ENCODE results near the gene SLC9B1. TPM values are rescaled to one million over a fixed set of nuclear protein-coding genes. Genes with fewer than 3 reads are reported as not detected.
A peak's percentile ranks its signal among the peaks of the same experiment; 100 is the strongest.
"Not testable (repeated sequence)": the region's sequence is repeated elsewhere in the genome, so short reads cannot be mapped to it uniquely, and the experiment has no call there.

SLC9B1 gene
- total RNA-seq, 1 experiment from 2014 or later = not detected

DNA sequence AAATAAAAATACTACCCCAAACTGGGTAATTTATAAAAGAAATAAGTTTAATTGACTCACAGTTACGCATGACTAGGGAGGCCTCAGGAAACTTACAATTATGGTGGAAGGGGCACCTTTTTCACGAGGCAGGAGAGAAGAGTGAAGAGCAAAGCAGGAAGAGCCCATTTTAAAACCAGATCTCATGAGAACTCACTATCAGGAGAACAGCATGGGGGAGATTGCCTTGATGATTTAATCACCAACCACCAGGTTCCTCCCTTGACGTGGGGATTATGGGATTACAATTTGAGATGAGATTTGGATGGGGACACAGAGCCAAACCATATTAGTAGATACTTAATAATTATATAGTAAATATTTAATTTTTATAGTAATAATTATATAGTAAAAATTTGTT, 140.6 kb downstream of the SLC9B1 start:
- no peak for DNase-seq (ENCODE audit: low read depth)

DNA sequence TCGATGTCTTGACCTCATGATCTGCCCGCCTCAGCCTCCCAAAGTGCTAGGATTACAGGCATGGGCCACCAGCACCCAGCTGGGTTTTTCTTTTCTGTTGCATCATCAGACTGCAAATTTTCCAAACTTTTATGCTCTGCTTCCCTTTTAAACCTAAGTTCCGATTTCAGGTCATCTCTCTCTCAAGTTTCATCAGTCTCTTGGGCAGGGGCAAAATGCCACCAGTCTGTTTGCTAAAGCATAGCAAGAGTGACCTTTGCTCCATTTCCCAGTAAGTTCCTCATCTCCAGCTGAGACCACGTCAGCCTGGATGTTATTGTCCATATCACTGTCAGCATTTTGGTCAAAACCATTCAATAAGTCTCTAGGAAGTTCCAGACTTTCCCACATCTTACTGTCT, 141.2 kb downstream of the SLC9B1 start:
- DNase-seq (ENCODE audit: low read depth) = not testable (repeated sequence)

DNA sequence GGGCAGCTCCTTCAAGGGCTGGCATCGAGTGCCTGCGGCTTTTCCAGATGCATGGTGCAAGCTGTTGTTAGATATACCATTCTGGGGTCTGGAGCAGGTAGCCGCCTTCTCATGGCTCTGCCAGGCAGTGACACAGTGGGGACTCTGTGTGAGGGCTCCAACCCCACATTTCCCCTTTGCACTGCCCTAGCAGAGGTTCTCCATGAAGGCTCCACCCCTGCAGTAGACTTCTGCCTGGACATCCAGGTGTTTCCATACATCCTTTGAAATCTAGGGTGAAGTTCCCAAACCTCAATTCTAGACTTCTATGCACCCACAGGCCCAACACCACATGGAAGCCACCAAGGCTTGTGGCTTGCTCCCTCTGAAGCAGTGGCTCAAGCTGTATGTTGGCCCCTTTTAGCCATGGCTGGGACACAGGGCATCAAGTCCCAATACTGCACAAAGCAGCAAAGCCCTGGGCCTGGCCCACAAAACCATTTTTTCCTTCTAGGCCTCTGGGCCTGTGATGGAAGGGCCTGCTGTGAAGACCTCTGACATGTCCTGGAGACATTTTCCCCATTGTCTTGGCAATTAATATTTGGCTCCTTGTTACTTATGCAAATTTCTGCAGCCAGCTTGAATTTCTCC, 141.9 kb downstream of the SLC9B1 start:
- not testable (repeated sequence) for DNase-seq (ENCODE audit: low read depth)

DNA sequence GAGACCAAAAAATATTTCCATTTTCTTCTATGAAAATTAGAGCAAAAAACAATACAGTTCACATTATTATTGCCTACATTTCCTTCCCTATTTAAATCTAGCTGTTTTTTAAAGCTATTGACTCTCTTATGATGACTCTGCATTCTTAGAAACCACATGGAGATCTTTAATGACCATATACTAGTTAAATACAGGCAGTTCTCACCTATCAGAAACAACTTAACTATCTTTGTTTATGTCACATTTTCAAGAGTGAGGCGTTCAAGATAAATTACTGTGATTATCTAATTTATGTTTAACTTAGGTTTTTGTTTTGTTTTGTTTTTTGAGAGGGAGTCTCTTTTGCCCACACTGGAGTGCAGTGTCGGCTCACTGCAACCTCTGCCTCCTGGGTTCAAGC, 147.7 kb downstream of the SLC9B1 start:
- DNase-seq (ENCODE audit: low read depth) = no peak

DNA sequence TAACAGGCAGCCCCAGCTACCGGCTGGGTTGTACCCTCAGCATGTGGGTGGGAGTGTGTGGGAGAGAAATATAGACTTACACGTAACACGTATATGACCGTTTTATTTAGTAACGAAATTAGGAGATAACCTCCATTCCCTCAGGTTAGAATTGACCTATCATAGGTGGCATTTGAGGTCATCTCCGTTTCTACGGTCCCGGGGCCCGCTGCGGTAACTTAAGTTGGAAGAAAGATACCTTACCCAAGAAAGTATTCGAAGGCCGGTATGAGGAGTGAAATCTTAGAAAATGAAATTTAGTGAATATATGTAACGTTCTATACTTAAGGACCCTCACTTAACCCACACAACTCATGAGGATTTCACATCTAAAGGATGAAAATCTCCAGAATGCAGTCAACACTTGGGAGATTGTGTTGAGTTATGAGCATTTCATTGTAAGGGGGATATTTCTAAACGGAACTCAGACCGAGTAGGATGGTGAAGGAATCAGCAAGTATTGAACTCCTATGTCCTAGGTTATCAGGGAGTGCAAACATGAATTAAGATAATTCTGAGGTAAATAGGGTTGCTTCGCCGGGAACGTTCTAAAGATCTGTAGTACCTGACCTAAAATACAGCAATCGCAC, 149.8 kb downstream of the SLC9B1 start:
- DNase-seq (ENCODE audit: low read depth) = no peak

DNA sequence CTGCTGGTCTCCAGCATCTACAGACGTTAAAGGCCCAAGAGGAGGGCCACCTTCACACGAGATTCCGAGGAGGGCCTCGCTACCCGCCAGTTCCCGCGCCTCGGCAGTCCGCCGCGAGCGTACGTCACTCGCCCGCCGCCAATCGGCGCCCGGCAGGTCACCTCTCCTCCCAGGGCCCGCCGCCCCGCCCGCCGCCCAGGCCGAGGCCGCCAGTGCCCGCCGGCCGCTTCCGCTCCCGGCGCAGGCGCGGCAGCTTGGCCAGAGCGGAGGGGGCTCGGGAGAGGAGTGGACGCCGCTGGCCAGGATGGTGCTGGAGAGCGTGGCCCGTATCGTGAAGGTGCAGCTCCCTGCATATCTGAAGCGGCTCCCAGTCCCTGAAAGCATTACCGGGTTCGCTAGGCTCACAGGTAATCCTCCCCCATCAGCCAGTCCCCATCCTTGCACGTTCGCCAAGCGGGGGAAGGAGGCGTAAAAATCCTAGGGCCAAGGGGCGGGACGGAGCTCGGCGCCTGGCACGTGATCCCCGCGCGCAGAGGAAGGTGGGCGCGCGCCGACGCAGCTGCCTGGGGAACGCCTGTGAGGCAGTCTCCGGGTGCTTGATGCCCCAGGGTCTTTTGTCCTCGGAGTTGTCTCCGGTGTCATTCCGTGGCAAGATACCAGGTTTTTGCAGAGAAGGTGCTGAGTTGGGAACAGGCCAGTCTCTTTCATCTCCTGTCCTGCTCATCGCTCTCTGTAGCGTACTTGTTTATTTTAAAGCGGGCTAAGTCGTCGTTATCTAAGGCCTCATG, 150.5 kb downstream of the SLC9B1 start, which contains the start of gene CISD2:
TSS of gene CISD2 (plus strand) at position 212 of the 788 bp plus-strand sequence. CDS start at position 305, 93 bp downstream.
- peak; percentile 92 for DNase-seq (ENCODE audit: low read depth)

DNA sequence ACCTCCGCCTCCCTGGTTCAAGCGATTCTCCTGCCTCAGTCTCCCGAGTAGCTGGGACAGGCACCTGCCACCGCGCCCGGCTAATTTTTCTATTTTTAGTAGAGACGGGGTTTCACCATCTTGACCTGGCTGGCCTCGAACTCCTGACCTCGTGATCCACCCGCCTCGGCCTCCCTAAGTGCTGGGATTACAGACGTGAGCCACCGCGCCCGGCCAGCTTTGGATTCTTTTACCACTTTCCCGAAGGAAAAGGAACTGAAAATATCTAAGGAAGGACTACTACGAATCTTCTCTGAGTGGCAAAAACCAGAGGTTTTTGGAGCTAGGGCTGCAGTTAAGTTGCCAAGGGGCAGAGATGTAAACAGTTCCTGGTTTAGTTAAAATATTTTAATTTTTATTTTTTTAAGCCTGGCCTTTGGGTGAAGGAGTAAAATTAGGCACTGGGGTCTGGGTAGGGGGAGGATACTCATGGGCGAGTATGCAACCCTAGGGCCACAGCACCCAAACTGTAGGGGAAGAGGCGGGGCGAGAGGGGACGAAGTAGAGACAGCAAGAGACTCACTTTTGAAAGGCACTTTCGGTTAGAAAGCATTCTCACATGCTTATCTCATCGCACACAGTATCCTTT, 151.2 kb downstream of the SLC9B1 start:
- DNase-seq (ENCODE audit: low read depth) = no peak

DNA sequence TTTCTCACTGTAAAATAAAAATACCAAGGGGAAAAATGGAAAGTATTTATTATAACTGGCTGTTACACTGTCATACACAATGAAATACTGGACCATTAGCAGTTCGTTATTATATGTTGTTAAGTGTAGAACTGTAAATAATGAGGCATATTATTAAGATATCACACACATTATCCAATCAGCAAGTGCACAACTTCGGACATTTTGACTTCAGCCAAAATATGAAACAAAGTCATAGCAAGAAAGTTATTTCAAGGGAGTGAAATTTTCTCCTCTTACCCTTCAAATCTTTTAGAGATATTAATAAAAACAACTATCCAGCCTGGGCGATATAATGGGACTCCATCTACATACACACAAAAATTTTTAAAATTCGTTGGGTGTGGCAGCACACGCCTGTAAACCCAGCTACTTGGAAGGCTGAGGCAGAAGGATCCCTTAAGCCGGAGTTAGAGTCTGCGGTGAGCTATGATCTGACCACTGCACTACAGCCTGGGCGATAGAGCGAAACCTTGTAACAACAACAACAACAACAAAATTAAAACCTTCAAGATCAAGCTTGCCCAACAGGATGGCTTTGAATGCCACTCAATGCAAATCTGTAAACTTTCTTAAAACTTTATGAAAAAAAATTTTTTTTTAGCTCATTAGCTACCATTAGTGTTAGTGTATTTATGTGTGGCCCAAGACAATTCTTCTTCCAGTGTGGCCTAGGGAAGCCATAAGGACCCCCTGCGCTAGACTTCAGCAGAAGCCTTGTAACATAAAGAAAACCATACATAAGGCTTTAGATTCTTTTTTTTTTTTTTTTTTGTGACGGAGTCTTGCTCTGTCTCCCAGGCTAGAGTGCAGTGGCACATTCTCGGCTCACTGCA, 152.0 kb downstream of the SLC9B1 start:
- no peak for DNase-seq (ENCODE audit: low read depth)

DNA sequence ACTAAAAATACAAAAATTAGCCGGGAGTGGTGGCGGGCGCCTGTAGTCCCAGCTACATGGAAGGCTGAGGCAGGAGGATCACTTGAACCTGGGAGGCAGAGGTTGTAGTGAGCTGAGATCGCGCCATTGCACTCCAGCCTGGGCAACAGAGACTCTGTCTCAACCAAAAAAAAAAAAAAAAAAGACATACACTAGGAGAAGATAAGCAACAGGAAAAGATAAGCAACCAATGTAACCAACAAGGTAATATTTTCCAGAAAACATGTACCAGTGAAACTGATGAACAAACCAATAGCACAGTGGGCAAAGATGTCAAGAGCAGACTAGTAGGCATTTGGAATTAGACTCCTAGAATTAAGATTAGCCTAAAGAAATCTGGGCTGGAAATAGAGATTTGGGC, 154.2 kb downstream of the SLC9B1 start:
- DNase-seq (ENCODE audit: low read depth) = not testable (repeated sequence)

DNA sequence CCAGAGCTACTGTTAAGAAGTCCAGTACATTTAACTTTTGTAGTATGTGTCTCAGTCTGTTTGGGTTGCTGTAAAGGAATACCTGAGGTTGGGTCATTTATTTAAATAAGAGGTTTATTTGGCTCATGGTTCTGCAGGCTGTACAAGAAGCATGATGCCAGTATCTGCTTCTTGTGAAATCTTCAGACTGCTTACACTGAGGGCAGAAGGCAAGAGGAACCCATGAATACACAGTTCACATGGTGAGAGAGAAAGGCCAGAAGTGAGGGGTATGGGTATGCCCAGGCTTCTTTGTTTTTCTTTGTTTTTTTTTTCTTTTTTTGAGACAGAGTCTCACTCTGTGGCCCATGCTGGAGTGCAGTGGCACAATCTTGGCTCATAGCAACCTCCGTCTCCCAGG, 156.8 kb downstream of the SLC9B1 start:
- no peak for DNase-seq (ENCODE audit: low read depth)

DNA sequence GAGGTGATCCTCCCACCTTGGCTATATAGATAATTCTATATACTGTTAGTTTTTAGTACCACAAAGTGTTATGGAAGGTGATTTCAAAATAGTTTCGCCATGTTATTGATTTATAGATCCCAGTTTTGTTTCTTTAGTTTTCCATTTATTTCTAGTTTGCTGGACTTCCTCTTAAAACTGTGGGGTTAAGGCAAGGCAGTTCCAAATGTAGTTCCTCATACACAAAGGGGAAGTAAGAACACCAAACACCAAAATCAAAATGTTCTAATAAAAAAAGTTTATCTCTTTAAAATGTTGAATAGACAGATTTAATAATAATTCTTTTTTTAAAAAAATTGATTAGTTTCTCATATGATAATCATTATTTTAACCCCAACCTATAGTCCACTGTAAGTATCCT, 157.5 kb downstream of the SLC9B1 start:
- DNase-seq (ENCODE audit: low read depth) = no peak

DNA sequence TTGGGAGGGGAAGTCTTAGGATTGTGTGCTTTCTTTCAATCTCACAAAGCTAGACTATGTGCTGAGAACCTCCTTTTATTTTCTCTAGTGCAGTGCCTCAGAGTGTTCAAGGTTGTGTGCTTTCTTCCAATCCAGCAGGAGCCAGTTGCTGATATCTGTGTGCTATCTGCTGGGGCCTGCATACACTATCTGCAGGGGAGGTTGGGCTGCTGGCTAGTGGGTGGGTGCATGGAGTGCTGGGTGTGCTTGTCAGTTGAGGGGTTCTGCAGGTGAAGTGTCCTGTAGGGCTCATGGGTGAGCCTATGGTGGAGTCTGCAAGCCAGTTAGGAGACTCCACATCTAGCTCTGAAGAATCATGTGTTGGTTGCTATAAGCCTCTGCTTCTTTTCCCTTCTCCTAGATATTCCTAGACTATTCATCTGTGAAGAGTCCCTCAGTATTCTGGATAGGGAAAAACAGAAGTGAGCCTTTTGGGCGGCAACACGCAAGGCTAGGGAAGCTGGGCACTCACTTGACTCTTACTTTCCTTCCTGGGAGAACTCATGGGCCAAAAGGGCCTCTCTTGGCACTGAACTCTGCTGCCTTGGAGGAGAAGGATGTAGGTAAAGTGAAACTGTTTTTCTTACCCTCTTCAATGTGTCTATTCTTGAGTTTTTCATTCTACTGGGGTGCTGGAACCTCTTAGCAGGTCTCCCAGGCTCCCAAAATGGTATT, 158.7 kb downstream of the SLC9B1 start:
- DNase-seq (ENCODE audit: low read depth) = no peak

DNA sequence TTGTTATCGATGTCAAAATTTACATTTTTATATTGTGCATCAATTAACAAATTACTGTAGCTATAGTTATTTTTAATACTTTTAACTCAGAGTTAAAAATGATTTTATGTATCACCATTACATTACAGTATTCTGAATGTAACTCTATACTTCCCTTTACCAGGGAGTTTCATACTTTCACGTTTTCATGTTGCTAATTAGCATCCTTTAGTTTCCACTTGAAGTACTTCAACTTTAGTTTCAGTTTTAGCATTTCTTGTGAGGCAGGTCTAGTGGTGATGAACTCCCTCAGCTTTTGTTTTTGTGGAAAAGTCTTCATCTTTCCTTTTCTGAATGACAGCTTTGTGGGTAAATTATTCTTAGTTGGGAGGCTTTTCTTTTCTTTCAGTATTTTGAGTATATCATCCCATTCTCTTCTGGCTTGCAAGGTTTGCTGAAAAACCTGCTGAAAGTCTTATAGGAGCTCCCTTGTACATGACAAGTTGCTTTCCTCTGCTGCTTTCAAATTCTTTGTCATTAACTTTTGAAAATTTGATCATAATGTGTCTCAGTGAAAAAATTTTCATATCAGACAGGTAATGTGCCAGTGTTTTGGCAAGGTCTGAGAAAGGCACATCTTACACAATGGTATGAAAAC, 160.6 kb downstream of the SLC9B1 start:
- DNase-seq (ENCODE audit: low read depth) = no peak

Other genes with a start within 250 kb of the SLC9B1 start
- gene UBE2D3, start 192.2 kb downstream of the SLC9B1 start, total RNA-seq (2014; rRNA removed; shearing (Covaris generic)) = 564 and 701 TPM in 2 replicates
- 51.3 and 67.5 TPM in 2 replicates for gene CISD2, start 150.7 kb downstream of the SLC9B1 start, total RNA-seq (2014; rRNA removed; shearing (Covaris generic))
- gene SLC9B2, start 57.1 kb upstream of the SLC9B1 start, total RNA-seq (2014; rRNA removed; shearing (Covaris generic)) = 17.9 and 26.8 TPM in 2 replicates
- 22.7 and 23.4 TPM in 2 replicates for gene BDH2, start 80.1 kb upstream of the SLC9B1 start, total RNA-seq (2014; rRNA removed; shearing (Covaris generic))
- 24.0 and 24.4 TPM in 2 replicates for gene CENPE, start 178.6 kb upstream of the SLC9B1 start, total RNA-seq (2014; rRNA removed; shearing (Covaris generic))